ENCODE measurements around the gene SYT9. TPM values are rescaled to one million over a fixed set of nuclear protein-coding genes. Genes with fewer than 3 reads are reported as not detected.

SYT9 gene
- total and polyA plus RNA-seq, 10 of the 15 experiments (the other 5 are each of a cell fraction or from before 2014, with no cell fraction given) = 0.03 TPM; not detected in 9

GRCh38 chr11:7246179-7246578 is 5.5 kb upstream of the SYT9 start (continued):
- TF ChIP-seq E4F1 (IDR thresholded peaks at IDR 0.05; ENCODE audit: borderline replicate concordance, partially characterized antibody) = no peak
- TF ChIP-seq SREBF1 (IDR thresholded peaks at IDR 0.05; ENCODE audit: low read length) = no peak
- TF ChIP-seq ZBTB11 (CRISPR knock-in tag; IDR thresholded peaks at IDR 0.05) = no peak
- no peak for TF ChIP-seq CUX1 (IDR thresholded peaks at IDR 0.05; ENCODE audit: insufficient replicate concordance, low read depth, low read length)

Measured in GM12878 (cell line).